HEK293T (cell line): ENCODE data around the gene SCML1.

Experiments used
- ARNT ChIP-seq: fragments of 450-650 bp; IDR thresholded peaks from 2 replicates; pipeline ENCODE4 v1.6.1; 2017; ENCODE audit warnings: mild to moderate bottlenecking
- FOXA1 ChIP-seq: fragments of 450-650 bp; IDR thresholded peaks from 2 replicates; pipeline ENCODE4 v1.6.1; 2016; ENCODE audit warnings: mild to moderate bottlenecking
- FOXM1 ChIP-seq: fragments of 450-650 bp; IDR thresholded peaks from 2 replicates; pipeline ENCODE4 v1.6.1; 2017; ENCODE audit warnings: mild to moderate bottlenecking, borderline replicate concordance
- SP1 ChIP-seq: fragments of 450-650 bp; IDR thresholded peaks from 2 replicates; pipeline ENCODE4 v1.6.1; 2017

DNA sequence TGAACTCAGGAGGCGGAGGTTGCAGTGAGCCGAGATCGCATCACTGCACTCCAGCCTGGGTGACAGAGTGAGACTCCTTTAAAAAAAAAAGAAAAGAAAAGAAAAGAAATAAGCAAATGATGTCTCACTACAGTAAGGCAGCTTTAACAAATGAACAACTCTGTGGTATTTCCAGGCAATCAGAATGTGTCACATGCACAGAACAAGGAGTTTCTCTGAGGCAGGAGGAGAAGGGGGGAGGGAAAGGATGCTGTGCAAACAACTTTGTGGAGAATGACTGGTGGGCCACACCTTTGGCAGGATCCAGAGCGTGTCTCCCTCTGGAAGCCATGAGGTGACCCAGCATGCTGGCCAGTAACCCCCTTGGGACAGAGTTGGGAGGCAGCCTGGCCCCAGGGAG, 66.2 kb downstream of the SCML1 start:
- TF ChIP-seq SP1 (no peak), ARNT (no peak), FOXA1 (no peak), FOXM1 (no peak)
